NCI-H1417 (cell line): ENCODE data around the gene ADCK2.
"Not testable (repeated sequence)": the region's sequence is repeated elsewhere in the genome, so short reads cannot be mapped to it uniquely, and the experiment has no call there.

Source experiments
- DNase-seq, 3 experiments: peaks; one replicate each; lab custom pipeline; 2025; lab: John Stamatoyannopoulos, UW

The ADCK2 gene

GRCh38 chr7:140673063-140673773 is 473 bp downstream of the ADCK2 start:
- peak; percentile 83 to 95 (median 88) for DNase-seq

DNA sequence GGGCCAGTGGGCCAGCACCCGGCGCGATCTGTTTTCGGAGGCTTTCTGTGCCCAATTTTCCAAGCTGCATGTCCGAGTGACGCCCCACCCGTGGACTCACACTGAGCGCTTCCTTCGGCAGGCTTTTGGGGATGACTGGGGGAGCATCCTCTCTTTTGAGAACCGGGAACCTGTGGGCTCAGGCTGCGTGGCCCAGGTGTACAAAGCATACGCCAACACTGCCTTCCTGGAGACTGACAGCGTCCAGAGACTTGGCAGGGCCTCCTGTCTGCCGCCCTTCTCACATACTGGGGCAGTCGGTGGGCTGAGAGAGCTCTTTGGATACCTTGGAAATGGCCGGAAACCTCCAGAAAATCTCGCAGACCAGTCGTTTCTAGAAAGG is 1.0 kb downstream of the ADCK2 start:
- DNase-seq: no peak

- DNase-seq: peak in 1 of 3 experiments; percentile 38
Observed at GRCh38 chr7:140674356-140674800, 1.6 kb downstream of the ADCK2 start.

DNA sequence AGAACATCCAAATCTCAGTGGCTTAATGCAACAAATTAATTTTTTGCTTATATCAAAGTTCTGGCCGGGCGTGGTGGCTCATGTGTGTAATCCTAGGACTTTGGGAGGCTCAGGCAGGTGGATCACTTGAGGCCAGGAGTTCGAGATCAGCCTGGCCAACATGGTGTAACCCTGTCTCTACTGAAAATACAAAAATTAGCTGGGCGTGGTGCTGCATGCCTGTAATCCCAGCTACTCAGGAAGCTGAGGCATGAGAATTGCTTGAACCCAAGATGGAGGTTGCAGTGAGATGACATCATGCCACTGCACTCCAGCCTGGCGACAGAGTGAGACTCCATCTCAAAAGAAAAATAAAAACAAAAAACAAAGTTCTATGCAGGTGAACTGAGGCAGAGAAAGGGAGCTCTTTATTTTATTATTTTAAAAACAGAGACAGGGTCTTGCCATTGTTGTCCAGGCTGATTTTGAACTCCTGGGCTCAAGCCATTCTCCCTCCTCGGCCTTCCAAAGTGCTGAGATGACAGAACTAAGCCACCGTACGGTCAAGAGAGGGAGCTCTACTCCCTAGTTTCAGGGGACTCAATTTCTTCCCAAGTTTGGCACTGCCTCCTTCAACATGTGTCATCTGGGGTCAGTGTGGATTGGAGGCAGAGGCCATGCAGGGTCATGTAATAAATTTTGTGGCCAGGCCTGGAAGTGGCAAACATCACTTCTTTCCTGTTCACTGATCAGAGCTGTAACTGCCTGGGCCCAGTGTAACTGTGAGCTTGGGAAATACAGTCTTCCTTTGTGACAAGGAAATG is 2.4 kb downstream of the ADCK2 start:
- DNase-seq: peak in 1 of 3 experiments; percentile 43

DNA sequence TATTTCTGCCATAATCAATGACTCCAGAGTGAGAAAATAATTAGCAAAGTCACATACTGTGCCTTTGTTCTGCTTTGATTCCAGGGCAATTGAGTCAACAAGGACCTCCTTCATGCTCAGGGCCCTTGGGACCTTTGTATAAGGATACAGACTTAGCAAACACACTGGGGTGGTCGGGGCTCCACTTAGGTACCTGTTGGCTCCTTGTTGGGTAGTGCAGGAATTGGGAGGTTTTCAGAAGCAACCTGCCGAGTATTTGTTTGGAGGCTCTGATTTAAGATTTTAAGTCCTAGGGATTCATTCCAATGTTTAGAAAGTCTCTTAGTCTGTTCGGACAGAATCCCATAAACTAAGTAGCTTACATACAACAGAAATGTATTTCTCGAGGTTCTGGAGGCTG is 3.0 kb downstream of the ADCK2 start:
- DNase-seq: no peak

DNA sequence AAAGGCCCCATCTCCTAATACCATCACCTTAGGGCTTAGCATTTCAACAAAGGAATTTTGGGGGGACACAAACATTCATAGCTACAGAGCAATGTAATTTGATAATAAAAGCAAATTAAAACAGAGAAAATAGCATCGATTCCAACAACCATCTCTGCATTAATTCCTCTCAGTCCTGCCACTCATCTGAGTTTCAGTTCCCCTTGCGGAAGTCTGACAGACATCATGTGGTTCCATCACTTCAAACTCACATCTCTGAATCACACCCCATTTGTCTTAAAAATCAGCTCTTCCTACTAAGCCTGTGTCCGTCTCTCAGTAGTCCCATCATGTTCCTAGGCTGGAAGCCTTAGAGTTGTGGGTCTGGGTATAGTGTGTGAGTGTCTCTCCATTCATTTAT is 3.6 kb downstream of the ADCK2 start:
- no peak for DNase-seq

- not testable (repeated sequence) for DNase-seq
Observed at GRCh38 chr7:140676956-140677355, 4.2 kb downstream of the ADCK2 start.

DNA sequence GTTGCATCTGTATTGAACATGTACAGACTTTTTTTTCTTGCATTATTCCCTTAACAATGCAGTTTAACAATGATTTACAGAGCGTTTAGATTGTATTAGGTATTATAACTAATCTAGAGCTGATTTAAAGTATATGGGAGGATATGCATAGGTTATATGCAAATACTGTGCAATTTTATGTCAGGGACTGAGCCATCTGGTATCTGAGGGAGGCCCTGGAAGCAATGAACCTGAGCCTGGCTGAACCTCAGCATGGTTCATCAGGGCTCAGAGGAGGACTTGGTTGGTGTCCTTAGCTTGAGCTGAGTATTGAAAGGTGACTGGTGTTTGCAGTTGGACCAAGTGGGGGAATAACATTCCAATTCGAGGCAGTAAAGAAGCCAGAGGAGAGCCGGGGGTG is 4.8 kb downstream of the ADCK2 start:
- DNase-seq: no peak

DNA sequence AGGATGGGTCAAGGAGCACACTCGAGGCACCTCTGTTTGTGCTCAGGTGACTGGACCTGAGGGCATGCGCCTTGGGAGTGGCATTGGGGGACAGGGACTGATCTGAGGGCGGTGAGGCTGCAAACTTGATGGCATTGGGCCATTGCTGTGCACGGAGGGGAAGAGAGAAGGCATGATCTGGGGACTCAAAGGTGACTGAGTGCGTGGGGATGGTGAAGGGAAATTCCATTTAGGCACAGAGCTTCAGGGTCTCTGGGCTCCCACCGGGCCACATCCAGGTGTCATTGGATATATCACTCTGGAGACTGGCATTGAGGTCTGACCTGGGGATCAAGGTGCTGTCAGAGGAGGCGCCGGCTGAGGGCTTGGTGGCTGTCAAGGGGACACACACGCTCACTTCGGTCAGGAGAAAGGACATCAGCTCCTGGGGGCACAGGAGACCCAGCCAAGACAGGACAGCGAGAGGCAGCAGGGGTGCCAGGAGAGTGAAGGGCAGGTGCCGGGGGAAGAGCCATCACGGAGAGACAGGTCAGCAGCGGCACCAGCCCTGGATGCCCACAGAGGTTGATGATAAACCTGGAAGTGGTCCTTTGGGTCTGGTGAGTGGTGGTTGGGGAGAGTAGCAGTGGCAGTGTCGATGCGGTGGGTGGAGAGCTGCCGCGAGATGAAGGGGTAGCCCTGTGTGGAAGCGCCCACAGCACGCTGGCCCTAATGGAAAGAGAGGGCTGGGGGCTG is 5.5 kb downstream of the ADCK2 start:
- no peak for DNase-seq

DNA sequence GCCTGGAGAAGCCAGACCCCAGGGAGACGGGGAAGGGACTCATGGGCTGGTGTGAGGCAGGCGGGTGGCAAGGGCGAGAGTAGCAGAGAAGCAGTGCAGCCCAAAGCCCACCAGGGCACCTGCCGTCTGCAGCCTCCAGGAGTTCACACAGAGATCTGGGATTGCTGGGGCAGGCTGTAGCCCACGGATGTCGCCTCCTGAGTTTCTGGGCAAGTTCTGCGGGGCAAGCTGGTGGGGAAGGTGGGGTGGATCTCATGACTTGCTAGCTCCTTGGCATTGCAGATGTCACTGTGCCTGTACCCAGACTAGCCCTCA is 6.0 kb downstream of the ADCK2 start:
- no peak for DNase-seq

DNA sequence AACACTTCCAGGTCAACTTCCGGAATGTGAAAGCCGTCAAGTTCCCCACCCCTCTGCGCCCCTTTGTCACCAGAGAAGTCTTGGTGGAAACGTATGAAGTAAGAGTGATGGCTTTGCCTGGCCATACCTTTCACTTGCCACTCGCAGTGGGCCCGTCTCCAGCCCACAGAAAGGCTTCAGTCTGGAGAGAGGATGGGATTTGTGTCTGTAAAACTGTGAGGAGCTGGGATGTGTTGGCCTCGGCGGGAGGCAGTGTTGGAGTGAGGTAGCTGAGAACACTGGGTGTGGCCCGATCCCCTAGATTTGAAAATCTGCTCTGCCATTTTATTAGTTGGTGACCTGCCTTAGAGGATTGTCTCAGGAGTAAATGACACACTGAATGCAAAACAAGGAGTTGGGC is 6.4 kb downstream of the ADCK2 start:
- no peak for DNase-seq

DNA sequence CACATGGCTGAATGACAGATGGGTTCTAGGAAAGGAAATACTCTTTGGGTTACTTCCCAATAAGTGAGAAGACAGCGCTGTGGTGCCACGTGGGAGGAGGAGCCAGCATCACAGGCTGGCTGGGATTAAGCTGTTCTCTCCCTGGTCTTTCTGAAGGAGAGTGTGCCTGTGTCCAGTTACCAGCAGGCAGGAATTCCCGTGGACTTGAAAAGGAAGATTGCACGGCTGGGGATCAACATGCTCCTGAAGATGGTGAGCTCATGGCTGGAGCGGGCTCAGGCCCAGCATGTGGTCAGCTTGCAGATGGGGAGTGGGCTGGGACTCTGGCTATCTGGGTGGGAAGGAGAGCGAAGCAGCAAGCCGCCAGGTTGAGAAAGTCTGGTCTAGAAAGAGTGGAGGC is 8.1 kb downstream of the ADCK2 start:
- no peak for DNase-seq

DNA sequence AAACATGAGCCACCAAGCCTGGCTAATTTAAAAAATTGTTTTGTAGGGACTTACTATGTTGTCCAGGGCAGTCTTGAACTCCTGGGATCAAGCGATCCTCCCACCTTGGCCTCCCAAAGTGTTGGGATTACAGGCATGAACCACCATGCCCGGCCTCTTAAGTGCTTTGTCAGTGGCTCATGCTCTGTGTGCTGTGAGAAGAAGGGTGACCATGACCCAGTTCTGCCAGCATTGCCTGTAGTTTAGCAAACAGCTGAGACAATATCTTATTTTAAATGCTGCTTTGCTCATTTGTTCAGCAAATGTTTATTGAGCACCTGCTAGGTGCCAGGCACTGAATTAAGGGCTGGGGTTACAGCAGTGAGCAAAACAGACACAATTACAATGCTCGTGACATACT is 9.0 kb downstream of the ADCK2 start:
- no peak for DNase-seq

DNA sequence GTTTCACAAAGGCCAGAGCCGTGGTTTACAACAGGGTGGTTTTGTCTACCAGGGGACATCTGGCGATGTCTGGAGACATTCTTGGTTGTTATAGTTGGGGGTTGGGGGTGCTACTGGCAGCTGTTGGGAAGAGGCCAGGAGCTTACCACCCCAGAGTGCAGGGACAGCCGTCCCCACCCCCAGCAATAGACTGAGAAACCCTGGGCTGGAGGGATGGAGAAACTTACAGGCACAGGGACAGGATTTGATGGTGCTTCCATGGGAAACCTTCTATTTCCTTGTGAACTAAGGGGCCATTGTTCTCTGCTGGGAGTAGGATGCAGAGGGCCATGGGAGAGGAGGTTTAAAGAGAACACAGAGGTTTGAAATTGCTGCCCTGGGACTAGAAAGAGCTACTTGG is 10.9 kb downstream of the ADCK2 start:
- DNase-seq: no peak

DNA sequence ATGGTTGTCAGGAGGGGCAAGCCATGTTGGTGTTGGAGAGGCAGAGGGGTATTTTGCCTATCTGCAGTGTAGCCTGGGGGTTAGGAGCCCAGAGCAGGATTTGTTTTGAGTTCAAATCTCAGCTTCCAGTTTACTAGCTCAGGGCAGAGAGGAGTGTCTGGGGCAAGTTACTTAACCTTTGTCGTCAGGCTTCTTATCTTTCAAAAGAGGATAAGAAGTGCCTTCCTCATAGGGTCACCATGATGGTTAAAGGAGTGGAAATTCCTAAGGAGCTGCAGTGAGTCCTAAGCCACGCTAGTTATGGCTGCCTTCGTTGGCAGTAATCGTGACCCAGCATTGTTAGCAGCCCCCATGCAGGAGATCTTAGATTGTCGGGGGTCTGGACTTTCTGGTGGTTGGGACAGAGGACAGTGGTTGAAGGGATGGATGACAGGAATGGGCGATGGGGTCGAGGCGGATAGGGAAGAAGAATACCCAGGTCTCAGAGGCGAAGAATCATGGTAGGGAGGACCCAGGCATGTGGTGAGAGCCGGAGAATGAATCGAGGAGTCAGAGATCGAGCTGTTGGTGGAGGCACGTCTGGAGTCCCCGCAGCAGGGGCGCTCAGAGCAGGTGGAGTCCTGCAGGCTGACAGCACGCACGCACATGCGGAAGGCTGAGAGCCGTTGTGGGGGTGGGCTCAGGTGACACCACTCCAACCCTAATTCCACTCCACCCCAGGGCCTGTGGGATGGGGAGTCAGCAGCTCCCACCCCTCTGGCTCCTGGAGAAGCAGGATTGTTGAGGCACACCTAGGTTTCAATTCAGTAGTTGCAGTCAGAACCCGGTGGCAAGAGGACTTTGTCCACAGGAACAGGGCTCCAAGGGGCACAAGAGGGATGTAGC is 11.6 kb downstream of the ADCK2 start:
- DNase-seq: no peak

DNA sequence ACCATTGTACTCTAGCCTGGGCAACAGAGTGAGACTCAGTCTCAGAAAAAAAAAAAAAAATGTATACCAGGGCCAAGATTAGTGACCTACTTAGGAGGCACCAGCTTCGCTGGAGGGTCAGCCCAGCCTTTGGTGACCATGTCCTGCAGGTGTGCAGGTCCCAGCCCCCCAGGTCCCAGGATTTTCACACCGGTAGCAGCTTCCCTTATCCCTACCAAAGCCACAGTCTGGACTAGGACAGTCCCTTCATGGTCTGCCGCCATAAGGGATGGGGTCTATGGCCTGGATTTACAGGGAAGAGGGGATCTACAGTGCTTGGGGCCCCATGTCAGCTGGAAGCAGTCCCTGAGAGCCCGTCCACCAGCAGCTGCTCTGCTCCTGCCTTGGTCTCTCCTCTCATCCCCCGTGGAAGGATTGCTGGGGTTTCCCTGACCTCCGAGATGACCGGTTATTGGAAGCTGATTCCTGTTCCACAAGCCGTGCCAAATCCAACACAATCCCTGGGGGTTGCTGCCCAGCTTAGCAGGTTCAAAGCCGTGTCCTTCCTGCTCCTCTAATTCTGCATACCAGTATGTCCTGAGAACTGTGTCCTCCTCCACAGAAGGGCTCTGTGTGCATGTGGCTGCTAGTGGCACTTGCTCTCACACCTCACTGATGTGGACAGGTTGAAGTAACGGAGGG is 12.8 kb downstream of the ADCK2 start:
- DNase-seq: no peak

GRCh38 chr7:140686921-140687320 is 14.2 kb downstream of the ADCK2 start:
- DNase-seq: no peak

DNA sequence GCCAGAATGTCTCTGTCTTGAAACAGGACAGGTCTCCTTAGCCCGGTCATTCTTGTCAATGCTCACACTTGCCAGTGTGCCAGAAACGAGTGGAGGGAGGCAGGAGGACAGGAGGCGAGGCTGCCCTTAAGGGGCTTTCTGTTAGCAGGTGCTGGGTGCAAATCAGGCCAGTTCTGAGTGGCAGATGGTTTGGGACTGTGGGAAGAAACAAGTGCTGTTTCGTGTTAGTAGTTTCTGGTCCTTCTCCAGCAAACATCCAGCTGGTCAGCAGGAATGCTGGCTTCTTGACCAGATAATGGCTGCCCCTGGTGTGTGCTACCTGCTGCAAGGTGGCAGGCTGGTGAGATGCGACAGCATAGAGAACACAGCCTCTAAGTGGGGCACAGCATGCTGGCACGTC is 15.6 kb downstream of the ADCK2 start:
- no peak for DNase-seq

DNA sequence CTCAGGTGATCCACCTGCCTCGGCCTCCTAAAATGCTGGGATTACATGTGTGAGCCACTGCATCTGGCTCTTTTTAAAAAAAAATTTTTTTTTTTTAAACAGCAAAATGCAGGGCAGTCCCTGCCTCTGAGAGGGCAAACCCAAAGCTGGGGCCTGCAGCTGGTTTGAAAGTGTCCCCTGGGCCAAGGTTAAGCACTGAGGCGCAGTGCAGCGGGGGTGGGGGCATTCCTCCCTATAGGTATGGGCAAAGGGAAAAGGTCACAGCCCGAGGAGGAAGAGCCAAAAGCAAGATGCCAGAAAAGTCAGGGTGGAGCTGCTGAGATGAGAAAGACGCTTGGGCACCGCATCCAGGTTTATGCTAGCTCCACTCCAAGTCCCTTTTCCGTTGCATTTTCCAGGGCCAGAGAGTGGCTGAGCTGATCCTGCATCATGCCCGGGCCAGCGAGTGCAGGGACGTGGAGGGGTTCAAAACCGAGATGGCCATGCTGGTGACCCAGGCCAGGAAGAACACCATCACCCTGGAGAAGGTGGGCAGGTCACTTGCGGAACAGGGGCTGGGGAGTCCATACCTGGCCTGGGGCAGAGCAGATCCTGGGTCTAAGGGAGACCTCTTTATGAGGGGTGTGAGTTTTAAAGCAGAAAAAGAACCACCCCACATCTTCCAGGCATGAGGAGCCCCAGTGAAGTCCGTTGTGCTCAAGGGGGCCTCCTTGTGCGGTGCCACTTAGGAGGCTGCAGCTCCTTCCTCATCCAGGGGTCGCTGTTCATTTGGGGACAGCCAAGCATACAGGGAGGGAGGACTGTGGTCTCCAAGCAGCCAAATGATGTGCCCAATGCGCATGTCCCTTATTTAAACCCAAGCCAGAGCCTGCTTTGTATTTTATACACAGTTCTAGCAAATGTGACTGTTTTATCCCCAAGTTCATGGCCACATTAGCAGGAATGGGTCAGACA is 16.7 kb downstream of the ADCK2 start:
- DNase-seq: no peak

GRCh38 chr7:140691376-140692045 is 18.8 kb downstream of the ADCK2 start:
- DNase-seq: no peak
